Activated T-cell treated with anti-CD3 and anti-CD28 coated beads for 4 hours (primary cell): ENCODE measurements around the gene CHKA.
A peak's percentile ranks its signal among the peaks of the same experiment; 100 is the strongest.
"Not testable (repeated sequence)": the region's sequence is repeated elsewhere in the genome, so short reads cannot be mapped to it uniquely, and the experiment has no call there.

Experiments used
- DNase-seq: peaks from one replicate; pipeline ENCODE4 v3.0.0-alpha.2; 2020

The CHKA gene

DNA sequence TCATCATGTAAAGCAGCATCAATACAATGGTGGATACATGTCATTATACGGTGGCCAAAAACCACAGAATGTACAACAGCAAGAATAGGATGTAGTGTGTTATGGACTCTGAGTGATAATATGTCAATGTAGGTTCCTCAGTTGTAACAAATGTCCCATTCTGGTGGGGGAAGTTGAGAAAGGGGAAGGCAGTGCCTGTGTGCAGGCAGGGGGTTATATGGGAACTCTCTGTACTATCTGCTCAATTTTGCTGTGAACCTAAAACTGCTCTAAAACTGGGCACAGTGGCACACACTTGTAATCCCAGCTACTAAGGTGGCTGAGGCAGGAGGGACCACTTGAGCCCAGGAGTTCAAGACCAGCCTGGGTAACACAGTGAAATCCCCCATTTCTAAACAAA is 5.9 kb downstream of the CHKA start:
- DNase-seq, result no peak

DNA sequence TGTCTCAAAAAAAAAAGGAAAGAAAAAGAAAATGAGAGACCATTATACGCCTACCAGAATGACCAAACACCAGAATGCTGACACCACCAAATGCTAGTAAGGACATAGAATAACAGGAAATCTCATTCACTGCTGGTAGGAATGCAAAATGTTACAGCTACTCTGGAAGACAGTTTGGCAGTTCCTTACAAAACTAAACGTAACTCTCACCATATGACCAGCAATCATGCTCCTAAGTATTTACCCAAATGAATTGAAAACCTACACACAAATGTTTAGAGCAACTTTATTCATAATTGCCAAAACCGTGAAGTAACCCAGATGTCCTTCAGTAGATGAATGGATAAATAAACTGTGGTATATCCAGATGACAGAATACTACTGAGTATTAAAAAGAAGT is 7.2 kb downstream of the CHKA start:
- DNase-seq, result no peak

DNA sequence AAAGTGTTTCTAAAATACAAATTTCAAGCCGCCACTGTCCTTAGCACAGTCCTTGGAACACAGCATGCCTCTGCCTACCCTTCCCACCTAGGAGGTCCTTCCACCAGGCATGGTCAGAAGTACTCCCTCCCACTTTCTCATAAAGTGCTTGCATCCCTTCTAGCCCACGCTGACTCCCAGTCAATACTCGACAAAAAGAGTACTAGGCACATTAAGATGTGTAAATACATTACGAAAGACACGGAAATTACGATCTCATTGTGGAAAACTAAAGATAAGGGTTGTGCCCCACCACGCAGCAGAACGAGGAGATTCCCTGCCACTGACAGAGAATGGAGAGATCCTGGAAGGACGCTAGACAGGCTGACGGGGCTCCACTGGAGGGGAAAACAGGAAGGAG is 13.5 kb downstream of the CHKA start:
- DNase-seq, result no peak

DNA sequence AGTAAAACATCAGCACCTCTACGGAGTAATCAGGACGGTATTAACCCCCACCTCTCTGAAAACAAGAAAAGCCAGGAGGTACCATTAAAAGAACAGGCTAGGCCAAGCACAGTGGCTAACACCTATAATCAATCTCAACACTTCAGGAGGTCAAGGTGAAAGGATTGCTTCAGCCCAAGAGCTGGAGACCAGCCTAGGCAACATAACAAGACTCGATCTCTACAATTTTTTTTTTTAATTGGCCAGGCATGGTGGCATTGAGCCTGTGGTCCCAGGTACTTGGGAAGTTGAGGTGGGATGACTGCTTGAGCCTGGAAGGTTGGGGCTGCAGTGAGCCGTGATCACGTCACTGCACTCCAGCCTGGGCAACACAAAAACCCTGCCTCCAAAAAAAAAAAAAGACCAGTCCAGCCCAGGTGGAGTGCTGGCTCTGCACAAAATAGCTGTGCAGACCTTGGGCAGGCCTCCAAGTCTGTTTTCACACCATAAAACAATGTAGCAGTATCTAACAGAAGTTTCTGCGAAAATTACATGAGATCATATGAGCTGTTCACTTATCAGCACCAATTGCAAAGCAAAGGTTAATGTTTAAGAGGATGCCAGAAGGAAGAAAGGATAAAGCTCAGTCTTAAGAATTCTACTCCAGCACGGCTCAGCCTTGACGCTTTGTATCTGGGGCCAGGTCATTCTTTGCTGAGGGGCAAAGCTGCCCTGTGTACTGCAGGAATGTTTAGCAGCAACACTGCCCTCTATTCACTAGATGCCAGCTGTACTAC is 14.8 kb downstream of the CHKA start:
- no peak for DNase-seq

DNA sequence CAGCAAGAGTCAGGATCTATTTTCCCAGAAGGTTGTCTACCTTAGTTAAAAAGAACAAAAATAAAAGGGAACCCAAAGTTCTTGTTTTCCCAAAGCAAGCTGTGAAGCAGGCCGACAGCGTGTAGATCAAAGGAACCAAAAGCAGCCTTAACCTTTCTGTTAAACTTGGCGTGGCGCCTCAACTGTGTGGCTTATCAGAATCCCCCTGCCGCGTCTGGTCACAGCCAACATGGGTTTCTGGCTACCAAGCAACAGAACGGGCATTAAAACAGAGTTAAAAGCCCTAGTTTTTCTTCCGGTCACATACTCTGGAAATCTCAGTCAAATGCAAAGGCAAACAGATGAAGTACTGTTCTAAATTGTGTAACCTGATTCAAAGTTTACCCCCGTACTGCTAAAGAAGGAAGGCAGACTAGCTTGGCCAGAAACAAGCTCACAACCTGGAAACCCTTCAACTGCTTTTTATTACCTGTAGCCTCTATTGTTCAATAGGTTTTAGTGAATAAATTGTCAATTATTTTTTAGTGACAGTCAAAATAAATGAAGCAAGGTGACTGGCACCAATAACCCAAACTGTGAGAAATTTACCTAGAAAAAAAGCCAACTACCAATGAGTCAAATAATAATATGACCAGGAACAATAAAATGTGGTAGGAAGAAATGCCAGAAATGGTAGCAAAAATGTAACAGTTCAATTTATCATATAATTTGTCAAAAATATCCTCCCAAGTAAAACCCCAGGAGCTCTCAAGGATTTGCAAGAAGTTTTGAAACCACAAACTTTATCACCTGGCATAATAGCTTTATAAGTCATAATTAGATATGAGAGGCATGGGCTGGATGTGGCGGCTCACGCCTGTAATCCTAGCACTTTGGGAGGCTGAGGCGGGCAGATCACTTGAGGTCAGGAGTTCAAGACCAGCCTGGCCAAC is 21.4 kb downstream of the CHKA start:
- peak; percentile 19 for DNase-seq

DNA sequence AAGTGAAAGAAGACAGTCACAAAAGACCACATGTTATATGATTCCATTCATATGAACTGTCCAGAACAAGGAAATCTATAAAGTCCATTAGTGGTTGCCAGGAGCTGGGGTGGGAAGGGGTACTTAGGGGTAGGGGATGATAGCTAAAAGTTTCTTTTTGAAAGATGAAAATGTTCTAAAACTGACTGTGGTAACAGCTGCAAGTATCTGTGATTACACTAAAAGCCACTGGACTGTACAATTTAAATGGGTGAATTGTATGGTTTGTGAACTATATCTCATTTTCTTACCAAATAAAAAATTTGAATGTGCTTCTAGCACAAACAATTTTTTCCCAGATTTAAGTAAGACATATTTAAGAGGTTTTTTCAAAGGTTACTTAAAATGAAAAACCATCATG is 22.1 kb downstream of the CHKA start:
- no peak for DNase-seq

DNA sequence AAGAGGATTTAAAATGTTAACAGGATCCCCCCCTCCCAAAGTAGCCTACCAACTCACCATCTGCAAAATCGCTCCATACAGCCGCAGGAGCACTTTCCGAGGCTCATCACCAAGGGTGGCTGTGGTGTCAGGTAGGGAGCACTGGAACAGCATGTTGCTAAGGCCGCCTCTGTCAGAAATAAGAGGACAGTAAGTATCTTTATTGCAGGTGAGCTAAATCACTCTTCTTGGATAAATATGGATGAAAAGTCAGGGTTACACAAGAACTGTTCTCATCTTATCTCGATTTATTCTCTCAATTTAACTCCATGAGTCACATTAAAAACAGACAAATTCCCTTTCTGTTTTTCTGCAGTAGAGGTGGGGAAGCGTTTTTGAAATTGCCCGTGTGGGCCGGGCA is 24.2 kb downstream of the CHKA start:
- DNase-seq, result no peak

DNA sequence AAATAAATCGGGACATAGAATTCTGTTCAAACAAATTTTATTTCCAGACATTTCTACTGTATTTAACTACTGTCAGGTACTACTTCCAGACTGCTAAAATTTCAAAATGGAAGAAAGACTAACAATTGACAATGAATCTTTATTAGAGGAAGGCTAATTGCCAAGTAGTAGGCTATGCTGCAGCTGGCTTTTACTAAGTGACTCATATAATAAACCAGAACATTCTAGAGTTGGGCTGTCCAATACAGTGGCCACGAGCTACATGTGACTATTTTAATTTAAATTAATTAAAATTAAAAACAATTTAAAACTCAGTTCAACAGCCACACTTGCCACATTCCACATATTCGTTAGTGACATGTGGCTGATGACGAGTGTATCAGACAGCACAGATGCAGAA is 27.6 kb downstream of the CHKA start:
- no peak for DNase-seq

DNA sequence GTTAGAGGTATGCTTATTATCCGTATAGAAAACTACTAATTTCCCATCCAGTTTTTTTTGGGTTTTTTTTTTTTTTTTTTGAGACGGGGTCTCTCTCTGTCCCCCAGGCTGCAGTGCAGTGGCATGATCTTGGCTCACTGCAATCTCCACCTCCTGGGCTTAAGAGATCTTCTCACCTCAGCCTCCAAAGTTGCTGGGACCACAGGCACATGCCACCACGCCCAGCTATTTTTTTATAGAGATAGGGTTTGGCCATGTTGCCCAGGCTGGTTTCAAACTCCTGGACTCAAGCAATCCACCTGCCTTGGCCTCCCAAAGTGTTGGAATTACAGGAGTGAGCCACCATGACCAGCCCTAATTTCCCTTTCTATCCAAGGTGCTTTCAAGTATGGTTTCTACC is 28.2 kb downstream of the CHKA start:
- DNase-seq, result not testable (repeated sequence)

DNA sequence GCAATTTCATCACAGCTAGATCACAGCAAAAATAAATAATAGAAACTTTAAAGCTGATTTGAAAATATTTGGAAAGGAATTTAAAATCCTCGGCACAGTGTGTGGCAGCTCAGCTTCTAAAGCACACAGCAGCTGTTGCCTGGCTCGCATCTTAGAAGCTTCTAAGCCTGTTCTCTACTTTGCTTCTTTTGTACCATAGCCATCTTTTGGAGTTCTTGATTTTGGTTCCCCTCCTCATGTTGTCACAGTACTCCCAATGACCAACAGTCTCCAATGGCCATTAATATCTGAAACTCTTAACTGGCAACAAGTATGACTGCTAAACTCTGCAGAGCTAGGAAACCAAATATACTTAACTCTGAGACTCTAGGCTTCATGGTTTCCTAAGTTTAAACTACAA is 28.8 kb downstream of the CHKA start:
- DNase-seq, result no peak

DNA sequence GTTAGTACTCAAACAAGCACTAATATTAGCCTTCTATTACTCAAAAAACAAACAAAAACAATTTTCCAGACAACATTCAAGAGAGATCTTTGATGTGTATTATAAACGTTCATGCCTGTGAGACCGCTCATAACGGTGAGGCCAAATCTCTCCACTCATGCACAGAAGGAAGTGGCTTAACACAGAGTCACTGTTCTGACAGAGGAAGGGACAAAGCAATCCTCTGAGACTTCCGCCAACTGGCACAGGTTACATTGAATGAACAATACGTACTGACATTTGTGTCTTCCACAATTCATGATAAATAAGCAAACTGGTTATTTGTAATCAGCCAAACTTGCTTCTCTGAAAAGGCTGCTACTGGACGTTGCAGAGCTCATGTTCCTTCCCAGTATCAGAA is 30.5 kb downstream of the CHKA start:
- no peak for DNase-seq

DNA sequence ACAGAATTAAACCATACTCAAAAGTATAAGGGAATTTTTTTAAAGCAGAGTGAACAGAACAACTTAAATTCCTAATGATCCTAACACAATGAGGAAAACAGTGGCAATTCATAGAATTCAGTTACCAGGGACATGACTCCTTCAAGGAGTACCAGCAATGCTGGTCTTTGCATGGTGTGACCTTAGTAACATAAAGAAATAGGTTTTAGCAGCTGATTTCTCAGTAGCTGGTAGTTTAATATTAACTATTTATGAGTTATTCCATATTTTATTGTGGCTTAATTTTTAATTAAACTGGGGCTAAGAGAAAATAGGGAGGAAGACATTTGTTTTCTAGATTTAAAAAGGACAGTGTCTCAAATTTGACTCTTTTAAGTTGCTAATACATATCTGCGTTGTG is 30.9 kb downstream of the CHKA start:
- DNase-seq, result no peak

DNA sequence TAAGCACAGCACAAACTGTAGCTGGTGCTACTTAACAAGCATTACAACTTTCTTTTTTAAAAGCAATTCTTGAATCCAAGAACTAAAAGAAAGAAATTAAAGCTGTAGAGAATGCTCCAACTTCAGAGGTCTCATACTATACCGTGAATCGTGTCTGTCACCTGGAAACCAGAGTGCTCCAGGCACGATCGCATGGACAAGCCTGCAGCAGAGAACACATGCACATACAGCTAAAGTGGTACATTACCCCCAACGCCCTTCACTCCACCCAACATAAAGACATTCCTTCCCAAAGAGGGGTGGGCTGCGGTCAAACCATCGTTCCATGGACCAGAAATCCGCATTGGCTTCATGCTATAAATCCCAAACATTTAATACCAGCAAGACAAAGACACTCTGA is 31.5 kb downstream of the CHKA start:
- no peak for DNase-seq

DNA sequence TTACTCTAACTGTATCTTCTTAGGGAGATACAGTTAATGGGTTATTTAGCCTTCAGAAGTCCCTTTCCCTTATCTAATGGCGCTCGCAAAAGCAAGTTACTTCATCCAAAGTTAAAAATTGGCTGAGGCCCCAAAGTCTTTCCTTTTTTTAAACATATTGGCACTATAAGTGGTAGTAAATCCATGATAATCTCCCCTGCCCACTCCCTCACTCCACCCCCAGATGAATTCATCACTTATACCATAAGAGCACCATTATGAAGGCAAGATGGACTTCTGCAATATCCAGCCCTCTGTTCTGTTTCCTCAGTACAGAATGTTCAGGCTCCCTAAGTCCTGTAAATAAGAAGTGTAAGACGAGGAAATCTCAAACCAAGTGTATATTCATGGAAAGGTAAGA is 37.7 kb downstream of the CHKA start:
- no peak for DNase-seq

DNA sequence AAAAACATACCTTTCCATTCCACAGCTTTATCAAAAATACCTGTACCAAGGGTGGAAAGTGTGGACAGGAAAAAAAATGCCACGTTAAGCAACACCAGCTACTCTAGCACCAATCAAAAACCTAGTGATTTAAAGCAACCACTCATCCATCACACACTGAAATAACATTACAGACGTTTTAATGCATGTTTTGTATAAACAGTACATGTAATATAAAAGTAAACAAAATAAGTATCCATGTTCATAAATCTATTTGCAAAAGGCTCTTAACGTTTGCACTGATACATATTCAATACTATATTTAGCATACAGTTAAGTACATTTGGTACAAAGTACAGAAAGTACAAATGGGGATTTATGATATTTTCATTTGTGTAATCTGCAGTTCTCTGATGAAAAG is 38.7 kb downstream of the CHKA start:
- no peak for DNase-seq

DNA sequence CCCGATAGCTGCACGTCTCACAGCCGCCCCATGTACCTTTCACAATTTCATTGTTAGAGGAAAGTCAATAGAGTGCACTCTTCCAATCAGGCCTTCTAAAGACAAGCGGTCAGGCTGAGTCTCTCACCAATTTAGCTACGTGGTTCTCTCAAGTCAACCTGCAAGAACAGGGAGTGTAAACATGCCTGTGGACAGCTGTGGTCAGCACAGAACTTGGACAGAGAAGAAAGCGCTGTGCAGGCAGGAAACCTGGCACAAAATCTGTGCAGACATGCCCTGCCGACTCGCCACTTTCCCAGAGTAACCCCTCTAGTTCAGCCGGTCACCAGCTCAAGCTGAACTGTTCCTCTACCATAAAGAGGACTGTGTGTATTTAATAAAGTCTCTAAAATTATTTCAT is 39.5 kb downstream of the CHKA start:
- no peak for DNase-seq

DNA sequence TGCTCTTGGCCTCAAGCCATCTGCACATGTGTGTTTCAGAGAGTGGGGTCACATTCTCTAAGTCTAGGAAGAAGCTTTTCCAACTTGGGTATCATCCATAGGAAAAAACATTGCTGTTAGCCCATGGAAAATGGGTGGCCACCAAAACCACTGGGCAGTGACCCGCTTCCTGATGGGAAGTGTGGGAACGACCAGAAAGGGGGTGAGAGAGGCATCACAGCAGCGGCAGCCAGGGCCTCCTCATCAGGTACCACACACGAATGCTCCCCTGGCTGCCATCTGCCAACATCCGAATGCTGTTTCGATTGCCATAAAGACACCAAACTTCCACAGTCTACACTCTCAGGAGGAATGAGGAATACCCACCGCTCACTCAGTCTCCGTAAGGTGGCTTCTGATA is 40.3 kb downstream of the CHKA start:
- DNase-seq, result no peak

DNA sequence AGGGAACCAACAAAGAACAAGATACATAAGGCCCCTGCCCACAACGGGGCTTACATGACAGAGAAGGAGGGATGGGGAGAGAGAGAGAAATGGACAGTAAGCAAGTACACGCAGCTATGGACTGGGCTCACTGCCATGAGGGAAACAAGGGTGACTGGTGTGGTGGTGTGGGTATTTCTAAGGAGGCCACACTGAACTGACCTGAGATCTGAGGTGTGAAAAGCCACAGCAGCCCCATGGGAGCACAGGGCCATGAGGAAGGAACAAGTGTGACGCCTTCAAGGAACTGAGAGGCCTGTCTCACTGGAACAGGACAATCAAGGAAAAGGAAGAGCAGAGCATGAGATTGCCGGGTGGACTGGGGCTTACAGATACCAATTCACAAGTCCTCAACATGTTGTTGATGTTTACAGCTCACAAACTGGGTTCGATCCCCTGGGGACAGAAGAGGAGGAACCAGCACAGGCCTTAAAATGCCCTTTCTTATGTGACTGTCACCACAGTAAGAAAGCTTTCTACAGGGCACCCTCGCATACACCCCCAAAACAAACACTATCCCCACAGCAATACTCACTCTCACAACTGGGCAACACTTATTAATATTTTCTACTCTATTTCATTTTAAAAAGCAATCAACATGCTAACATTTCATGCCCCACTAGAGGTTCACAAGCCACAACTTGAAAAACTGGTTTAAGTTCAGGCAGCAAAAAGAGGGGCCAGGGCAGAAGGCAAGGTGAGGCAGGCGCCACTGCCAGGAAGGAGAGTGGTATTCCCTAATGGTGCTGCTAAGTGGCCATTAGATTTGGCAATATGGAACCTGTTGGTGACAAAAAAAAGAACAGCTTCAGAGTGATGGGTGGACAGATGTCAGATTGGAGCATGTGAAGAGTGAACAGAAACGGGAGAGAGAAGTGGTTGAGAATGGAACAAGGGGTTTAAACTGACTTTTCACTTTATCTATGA is 43.3 kb downstream of the CHKA start:
- DNase-seq, result no peak

DNA sequence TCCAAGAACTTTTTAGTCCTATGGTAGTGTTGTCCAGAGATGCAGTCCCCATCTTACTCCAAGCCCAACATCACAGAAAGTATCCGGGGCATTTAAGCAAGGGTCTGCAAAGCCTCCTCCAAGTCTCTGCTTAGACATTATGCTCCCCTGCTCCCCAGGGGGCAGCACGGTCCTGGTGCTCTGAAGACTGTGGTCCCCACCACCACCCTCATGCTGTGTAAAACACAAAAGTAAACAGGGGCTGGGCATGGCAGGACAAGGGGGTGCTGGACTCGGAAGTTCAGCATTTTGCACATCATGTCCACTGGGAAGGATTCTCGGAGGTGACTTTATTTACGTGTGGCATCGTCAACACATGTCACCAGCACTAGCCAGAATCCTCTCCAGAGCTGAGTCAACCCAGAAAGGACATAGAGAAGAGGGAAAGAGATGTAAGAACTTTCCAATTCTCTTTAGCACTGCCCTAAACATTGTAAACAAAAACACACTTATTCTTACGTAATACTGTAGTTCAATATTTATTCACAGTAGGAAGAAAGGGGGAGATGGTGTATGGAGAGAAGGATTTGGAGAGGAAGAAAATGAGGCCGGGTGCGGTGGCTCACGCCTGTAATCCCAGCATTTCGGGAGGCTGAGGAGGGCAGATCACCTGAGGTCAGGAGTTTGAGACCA is 44.7 kb downstream of the CHKA start:
- DNase-seq, result no peak

DNA sequence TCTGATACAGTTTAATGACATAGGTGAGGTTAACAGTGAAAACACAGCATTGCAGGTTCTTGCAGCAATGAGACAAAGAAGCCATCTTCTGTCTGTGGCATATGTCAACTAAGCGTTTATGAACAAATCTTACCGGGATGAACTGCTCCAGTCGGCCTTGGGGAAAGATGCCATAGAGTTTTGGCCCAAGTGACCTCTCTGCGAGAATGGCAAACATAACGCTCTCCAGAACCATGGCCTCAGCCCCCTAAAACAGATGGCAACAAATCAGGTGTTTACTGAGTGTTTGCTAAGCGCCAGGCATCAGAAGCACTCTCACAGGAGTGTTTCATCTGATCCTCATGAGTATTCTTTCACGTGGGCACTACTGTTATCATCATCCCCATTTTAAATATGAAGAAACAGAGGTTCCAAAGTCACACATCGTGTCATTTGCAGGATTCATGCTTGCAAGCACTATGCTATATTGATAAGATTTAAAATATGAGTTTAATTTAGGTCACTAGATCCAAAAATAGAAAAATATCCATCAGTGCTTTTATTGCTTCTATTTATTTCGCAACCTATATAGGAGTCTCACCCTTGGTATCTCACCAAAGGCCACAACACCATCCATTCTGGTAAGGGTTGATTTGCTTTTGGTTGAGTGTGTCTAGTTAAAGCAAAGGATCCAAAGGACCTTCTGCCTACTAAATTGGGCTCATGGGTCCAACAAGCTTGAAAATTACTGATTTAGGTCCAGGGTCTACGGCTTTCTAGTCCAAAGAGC is 46.4 kb downstream of the CHKA start:
- DNase-seq, result no peak

DNA sequence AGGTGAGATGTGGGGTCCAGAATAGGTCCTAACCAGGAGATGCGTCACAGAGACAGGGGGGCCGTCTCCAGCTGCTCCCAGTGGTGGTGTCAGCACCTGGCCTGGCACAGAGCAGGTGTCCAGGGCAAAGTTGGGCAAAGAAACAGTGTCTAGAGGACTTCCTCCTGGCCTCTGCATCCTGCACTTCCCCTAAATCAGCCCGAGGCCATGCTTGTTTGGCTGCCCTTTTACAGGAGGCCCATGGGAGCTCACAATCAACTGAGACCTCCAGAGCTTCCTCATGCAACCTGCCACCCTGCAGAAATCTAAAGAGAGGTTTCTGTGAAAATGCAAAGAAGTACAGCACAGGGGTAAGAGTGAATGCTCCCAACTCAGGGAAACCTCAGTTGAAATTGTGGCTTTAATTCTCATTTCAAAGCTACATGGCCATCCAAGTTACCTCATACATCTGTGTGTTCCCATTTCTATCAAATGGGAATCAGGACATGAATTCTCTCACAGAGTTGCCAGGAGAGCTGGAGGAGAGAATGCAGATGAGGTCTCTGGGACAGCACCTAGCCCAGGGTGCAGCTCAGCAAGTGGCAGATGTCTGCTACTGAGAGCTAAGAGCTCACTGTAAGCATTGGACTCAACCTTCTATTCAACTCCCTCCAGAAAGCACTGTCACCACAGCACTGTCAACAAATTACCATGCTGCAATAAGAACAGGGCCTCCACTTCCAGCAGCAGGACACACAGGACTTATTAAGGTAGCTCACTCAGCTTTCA is 49.7 kb downstream of the CHKA start:
- no peak for DNase-seq
